NCI-H748 treated with DMSO at 0.1 percent for 48 hours (cell line): ENCODE measurements around the gene USP46.

ENCODE experiments used
- DNase-seq: peaks from one replicate; lab custom pipeline; 2025; lab: John Stamatoyannopoulos, UW

USP46 gene

DNA sequence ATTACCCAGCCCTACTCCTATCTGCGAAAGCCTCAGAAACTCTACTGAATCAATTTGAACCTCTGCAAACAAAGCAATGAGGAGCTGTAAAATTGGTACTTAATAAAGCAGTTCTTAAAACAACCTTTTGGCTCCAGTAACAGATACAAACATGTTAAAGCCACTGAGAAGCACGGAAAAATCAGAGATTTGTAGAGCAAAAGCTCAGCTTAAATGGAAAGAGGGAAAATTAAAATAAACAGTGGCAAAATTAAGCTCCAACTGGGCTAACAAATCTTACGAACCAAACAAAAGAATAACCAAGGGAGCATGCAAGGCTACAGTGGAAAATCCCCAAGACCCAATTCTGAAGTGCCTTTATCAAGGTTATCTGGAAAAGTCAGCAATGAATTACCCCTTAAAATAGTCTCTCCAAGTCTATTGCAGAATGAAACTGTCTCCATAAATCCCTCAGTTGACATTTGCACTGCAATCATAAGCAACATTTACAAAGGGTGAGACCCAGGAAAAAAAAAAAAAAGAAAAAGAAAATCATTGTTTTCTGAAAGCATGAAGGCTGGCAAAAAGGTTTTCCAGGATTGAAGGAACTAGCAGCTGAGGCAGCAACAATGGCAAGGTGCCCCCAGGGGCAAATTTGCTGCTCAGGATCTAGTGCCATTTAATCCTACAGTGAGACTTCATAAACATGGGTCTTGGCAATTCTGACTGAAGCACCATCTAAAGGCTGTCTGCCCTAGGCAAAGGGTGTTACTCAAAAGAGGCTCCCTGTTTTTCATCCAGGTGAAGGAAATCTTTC lies 40.1 kb downstream of the USP46 start:
- no peak for DNase-seq

DNA sequence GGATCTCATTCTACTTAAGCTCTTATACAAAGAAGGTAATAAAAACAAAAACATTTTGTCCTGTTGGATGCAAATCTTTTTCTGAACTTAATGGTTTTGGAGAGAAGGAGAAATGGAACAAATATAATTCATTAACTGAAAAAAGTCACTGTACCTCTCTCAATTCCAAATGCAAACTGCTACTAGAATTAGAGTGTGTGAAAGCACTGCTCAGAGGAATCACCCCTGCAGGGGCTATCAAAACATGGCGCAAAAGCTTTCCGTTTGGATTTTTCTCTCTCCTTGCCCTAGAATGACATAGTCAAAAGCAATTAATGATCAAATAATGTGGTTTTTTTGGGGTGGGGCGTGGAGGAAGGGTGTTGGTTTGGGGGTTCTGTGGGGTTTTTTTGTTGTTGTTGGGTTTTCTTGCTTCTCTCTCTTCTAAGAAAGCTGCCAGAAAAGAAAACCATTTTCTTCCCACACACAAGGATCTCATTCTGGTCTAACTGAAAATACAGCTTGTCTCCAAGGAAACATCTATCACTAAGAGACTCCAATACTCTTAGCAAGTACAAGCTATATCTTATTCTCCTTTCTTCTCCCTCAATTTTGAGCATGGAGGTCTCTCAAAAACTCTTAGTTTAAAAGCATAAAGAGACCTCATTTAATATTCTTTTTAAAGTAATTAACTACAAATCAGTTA lies 41.6 kb downstream of the USP46 start:
- no peak for DNase-seq

DNA sequence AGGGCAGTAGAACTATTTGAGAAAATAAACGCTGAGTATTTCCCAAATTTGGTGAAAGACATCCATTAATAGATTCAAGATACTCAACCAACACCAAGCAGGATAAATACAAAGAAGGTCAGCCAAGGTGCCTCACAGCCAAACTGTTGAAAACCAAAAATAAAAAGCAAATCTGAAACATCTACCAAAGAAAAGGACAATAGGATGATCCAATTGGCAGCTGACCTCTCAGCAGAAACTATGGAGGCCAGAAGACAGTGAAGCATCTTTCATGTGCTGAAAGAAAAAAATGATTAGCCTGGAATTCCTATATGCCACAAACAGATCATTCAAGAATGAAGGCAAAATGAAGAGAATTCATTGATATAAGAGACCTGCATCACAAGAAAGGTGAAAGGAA lies 44.9 kb downstream of the USP46 start:
- no peak for DNase-seq

DNA sequence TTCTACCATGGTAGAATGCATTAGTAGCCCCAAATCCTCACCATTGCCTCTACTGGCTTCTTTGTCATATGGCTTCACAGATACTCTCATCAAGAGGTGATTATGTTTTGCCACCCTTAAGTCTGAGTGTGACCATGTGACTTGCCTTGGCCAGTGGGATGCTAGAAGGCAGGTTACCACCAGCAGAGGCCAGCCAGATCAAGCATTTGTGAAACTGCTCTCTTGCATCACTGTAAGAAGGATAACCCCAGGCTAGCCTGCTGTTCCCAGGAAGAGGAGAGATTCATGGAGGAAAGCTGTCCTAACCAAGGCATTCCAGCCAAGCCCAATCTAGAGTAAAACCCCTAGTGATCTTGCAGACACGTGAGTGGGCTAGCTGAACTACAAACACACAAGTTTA lies 46.8 kb downstream of the USP46 start:
- no peak for DNase-seq

DNA sequence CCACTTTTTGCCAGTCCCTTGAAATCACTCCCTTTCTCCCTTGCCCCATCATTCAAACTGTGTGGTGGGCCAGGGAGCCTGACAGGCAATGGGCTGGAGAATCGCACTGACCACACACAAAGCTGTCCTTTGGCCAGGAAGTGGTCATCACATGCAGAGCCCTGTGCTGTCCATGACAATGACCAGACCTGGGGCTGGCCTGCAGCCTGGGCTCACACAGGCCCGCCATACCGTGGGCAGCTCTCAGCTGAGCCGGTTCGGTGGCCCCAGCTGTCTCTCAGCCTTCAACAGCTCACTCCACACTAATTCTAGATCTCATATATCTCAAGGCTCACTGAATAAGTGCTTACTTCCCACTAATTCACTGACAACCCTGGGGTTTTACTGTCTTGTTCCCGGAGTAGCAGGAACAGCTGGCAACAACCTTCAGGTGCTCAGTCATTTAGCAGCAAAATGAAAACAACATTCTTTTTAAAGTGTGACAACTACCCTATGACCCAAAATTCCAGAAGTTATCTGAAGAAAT lies 48.0 kb downstream of the USP46 start:
- DNase-seq: no peak

DNA sequence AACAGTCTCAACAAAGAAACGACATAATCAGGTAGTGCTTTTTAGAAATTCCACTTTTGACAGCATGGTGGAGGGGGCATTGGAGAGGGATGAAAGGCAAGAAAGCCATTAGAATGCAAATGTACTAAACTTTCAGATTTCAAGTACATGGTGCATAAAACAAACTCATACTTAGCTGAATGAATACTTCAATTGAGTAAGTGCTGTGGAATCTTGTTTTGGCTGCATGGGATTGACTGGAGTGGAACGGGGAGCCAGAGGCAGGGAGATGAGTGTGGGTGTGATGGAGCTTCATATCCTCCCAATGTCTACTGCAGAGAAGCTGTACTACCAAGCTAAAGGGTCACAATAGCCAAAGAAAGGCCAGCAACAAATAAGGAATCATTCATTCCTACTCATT lies 52.4 kb downstream of the USP46 start:
- no peak for DNase-seq

DNA sequence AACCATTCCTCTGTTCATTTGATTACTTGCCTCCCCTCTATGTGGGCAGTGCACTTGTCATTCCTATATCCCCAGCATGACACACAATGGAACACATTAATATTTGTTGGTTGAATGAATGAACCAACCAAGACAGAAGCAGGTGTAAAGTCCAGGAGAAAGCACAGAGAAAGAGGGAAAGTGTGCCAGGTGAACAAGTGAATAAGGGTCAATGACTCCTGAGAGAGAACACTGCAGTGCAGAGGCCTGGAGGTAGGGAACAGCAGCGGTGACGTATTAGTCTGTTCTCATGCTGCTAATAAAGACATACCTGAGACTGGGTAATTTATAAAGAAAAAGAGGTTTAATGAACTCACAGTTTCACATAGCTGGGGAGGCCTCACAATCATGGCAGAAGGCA lies 53.1 kb downstream of the USP46 start:
- DNase-seq: no peak

DNA sequence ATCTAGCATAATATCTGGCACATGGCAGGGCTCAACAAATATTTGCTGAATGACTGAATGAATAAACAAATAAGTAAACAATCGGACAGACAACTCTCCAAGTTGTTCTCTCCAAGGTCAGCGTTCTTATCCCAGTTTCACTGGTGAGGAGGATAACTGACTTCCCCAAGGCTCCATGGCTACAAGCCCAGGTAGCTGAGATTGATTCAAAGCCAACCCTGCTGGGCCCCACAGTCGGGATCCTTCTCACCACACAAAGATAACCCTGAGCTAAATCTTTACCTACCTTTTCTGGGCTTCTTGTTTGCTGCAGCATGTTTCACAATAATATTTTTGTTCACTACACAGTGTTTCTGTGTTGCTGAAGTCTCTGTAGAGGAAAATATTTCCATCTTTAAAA lies 54.9 kb downstream of the USP46 start:
- DNase-seq: no peak

DNA sequence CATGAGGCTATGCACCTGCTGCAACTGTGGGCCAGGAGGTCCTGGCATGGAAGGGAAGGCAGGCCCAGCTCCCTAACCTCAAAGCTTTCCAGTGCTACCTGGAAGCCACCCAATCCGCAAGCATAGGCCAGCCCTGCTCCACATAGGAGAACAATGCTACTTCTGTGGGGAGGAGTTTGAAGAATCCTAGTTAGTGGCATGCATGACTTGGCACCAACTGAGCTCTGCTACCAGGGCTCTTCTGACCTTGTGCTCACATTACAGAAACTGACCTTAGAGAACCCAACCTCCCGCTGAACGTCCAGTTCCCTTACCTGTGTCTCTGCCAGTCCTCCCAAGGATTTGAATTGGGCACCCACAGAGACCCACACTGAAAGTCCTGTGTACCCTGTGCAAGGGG lies 58.8 kb downstream of the USP46 start:
- no peak for DNase-seq

DNA sequence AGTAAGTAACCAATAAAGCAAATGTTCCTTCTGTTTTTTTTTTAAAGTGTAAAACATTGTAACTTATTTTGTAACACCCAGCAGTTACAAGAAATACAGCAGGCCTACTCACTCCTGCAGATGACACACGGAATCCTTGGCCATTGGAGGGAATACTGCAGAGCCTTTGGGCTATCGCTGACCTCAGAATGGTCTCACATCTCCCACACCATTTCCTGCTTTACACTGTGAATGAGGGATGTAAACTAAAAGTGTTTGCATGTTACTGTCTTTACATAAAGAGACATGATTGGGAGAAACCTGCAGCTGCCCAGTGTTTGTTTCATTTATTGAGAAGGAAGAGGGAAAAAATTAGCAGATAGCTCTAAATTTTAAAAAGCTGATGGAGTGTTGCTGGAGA lies 64.1 kb downstream of the USP46 start:
- no peak for DNase-seq

DNA sequence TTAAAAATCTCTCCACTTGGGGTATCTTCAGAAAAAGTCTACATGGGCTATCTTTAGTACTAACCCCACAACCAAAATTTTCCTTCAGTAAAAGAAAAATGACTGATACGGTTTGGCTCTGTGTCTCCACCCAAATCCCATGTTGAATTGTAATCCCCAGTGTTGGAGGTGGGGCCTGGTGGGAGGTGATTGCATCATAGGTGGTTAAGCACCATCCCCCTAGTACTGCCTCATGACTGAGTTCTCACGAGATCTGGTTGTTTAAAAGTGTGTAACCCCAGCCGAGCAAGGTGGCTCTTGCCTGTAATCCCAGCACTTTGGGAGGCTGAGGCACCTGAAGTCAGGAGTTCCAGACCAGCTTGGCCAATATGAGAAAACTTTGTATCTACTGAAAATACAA lies 66.8 kb downstream of the USP46 start:
- no peak for DNase-seq

DNA sequence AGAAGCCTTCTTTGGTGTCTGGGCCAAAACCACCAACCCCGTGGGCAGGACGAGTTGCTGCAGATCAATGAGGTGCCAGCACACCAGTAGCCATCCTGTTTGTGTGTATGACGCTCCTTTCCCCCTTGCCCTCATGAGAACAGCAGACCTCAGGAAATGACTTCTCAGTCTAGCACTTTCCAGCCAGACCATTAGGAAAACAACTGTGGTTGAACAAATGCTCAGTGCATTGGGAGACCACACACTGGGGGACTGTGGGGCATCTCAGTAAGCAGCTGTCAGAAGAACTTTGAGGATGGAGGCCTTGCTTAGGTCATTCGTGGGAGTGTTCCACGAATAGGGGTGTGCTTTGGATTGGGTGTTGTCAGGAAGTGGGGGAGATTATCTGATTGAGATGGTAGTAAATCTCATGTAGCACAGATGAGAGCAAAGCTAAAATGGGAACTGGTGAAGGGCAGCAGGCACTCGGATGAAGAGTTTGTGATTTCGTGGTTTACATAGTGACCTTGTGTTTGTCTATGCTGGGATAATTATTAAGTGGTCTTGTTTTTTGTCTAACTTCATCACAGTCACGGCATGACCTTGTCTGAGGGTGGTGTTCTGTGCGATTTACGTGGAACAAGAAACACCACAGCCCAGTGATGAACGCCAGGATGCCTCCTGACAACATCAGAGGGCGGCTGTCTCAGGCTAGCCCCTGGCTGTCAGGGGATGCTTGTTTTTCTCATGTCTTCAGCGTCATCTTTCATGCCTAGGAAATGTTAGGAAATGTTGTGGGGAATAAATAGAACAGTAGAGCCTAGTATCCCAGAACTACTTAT lies 70.1 kb downstream of the USP46 start:
- no peak for DNase-seq

DNA sequence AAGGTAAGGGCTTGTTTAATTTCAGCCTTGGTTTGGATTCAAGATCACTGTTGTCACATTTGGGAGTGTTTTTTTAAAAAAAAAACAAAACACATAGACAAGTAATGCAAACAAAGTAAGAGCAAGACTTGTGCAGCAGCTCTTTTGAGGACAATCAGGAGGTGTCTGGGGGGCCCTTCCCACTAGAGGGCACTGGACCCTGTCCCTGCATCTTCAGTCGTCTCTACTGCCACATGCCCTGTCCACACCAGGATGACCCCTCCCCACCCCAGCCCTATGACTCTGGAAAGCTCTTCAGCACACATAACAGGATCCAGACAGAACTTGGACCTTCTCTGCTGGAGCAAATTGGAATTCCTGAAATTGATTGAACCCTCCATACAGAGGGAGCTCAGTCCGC lies 71.0 kb downstream of the USP46 start:
- no peak for DNase-seq

DNA sequence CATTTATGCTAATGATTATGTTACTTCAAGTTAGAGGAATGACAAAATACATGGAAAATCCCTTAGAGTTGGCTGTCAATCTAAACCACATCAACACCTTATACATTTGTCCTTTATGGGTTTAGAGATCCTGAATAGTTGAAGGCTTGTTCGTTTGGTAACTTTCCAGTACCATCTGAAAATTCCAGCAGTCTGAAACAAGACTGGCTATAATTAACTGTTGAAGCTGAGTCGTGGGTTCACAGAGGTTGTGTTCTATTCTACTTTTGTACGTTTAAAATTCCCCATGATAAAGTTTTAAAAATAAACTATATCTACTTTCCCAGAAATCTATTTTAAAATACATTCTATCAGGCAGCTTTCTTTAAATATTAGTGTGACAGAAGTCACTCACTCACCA lies 73.0 kb downstream of the USP46 start:
- DNase-seq: no peak

DNA sequence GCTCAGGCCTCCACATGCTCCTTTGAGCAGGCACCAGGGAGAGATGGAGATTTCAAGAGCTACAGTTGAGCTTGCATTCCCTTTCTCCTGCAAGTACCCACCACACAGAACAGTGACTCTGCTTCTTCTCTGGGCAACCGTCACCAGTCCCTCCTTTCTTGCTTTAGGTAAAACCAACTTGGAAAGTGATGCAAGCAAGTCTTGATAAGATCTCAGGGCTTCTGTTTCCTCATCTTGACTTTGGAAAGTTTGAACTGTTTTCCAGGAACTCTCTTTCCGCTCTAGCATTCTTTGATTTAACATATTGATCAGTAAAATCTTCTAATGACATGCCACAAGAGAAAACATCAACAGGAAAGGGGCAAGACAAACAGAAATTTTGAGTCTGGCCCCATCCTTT lies 73.7 kb downstream of the USP46 start:
- DNase-seq: no peak

DNA sequence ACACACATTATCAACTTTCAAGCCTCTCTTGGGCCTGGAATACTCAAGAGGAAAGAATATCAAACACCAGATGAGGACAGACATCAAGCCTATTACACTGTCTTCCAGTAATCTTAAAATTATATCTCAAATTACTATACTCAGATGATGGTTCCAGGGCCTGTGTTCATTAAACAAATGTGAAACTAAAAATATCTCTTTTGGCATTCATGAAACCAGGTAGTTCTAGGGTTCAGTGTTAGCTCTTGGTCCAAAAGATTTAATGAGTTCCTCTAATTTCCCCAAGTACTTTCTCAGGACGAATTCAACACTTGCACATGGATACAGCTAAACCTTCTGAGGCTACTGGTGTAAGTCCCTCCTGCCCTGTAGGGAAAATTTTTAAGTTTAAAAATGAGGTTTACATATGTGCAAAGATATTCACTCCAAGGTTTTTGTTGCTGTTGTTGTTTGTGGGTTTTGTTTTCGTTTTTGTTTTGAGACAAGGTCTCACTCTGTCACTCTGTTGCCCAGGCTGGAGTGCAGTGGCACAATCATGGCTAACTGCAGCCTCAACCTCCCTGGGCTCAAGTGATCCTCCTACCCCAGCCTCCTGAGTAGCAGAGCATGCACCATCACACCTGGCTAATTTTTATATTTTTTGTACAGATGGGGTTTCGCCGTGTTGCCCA lies 79.4 kb downstream of the USP46 start:
- DNase-seq: no peak

DNA sequence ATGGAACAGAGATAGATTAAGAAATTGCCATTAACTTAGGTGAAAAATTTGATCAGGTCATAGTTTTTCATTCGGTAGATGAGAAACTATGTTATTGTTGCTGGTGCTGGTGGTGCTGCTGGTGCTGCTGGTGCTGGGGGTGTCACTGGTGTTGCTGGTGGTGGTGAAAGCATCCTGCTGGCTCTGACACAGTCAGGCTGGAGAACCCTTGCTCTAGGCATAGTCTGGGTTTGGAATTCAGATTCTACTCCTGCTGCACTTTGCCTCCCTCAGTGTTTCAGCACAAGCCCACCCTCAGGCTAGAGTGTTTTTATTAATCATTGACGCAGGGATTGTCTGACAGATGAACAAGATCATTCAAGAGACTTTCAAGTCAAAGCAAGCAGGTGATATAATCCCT lies 80.2 kb downstream of the USP46 start:
- DNase-seq: no peak

DNA sequence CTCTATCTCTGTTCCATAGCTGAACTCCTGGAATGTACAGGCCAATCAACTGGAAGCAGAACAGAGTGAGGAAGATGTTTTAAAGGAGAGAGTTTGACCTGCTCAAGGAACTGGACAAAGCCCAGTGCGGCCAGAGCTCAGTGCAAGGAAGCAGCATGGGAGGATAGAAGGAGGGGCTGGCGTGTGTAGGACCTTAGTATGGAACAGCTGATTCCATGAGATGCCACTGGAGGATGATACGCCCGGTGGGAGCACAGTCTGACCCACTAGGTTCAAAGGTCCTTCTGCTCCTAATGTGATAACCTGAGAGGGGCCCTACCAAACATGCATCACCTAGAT lies 81.5 kb downstream of the USP46 start:
- no peak for DNase-seq

DNA sequence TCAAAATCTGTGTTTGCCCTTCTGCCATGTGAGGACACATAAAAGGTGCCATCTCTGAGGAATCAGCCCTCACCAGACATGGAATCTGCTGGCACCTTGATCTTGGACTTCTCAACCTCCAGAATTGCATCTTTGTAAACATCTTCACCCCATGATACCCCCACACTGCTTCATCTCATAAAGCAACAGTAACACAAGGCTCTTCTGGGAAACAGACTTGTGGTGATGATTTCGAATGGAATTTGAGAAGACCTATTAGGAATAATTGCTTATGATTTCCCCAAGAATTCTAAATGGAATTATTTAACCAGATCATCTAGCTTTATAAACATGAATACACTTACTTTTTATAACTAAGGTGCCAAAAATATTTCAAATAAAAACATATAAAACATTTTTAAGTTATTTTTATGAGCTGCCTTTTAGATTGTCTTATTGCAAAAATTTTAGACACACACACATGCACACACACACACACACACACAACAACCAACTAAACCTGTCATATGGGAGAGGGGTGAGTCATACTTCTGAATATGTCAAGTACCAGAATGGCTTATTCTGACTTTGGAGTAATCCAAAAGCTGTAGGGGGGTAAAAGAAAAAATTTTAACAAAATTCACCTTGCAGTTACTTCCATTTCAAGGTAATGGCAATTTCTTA lies 82.0 kb downstream of the USP46 start:
- no peak for DNase-seq

DNA sequence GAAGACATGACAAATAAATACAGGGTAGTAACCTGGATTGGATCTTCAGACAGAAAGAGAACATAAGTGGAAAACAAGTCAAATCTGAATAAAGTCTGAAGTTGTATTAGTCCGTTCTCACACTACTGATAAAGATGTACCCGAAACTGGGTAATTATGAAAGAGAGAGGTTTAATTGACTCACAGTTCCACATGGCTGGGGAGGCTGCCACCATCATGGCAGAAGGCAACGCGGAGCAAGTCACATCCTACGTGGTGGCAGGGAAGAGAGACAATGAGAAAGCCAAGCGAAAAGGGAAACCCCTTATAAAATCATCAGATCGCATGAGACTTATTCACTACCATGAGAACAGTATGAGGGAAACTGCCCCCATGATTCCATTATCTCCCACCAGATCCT lies 82.8 kb downstream of the USP46 start:
- no peak for DNase-seq

DNA sequence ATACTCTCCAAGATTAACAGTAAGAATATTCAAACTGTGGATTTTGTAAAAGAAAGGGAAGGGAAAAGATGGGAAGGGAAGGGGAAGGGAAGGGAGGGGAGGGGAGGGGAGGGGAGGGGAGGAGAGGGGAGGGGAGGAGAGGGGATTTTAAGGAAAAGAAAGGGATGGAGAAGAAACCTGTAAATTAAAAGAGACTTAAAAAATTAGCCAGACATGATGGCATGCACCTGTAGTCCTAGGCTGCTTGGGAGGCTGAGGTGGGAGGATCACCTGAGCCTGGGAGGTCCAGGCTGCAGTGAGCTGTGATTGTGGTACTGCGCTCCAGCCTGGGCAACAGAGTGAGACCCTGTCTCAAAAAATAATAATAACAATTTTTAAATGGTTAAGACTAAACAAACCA lies 83.7 kb downstream of the USP46 start:
- no peak for DNase-seq

DNA sequence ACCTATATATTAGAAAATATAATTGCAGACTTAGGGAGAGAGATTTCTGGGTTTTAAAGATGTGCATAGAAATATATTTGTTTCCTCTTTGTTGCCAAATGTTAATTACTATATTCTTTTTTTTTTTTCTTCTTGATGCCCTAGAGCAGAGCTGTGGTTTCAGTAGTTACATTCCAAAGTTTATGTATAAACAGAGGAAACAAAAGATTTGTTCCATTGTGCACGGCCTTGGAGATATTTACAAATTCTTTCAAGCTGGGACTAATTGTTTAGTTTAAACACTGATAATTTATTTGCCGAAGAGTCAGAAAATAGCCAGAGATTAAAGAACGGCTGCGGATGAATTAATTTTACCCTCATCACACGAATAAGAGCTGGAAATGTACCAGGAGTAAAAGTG lies 85.1 kb downstream of the USP46 start:
- no peak for DNase-seq
